Measurements from ENCODE around the gene VWA5B2.

The VWA5B2 gene

DNA sequence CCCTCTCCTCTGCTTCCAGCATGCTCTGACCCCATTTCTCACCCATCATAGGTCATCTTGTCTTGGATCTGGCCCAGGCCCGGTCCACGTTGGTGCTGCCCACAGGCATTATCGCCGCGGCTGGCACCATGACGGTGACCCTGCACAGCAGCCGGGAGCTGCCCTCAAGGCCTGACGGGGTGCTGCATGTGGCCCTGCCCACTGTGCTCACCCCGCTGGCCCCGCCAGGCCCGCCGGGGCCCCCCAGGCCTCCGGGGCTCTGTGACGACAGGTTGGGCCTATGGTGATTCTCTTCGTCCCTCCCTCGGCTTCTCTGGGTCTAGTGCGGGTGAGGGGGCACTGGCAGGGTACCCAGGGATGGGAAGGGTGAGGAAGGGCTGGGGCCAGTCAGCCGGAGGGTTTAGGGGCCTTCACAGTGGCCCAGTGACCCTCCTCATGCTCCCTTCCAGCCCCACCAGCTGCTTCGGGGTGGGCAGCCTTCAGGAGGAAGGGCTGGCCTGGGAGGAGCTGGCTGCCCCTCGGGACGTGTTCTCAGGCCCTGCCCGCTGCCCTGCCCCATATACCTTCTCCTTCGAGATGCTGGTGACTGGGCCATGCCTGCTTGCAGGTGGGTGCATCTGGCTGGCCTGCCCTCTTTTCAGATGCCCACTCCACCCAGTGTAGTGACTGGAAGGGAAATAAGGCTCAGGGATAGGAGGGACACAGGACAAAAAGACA, 3.9 kb downstream of the VWA5B2 start:
- Histone ChIP-seq H3F3A (ENCODE audit: insufficient read depth, low read length) (no peaks in the 10 kb centered on the region), H3K9me3 (ENCODE audit: low read length) (no peaks in the 10 kb centered on the region), H3K27me3 (ENCODE audit: insufficient read depth, low read length) (peaks cover 9% of the 10 kb centered on the region), H3K4me3 (ENCODE audit: low read depth, low read length, poor library complexity, severe bottlenecking) (no peak overlapping the region), H3K36me3 (ENCODE audit: insufficient read depth, low read length) (no peaks in the 10 kb centered on the region), H3K9me2 (ENCODE audit: low read depth, low read length) (no peaks in the 10 kb centered on the region), H3K4me1 (ENCODE audit: insufficient read depth, low read length, severe bottlenecking) (peaks cover 14% of the 10 kb centered on the region), H2AFZ (ENCODE audit: low read length) (no peak overlapping the region), H3K4me2 (ENCODE audit: low read length) (no peak overlapping the region), H3K9ac (ENCODE audit: low read length) (no peak overlapping the region), H3K27ac (ENCODE audit: low read depth, low read length, poor library complexity, severe bottlenecking) (no peak overlapping the region), H3K79me2 (ENCODE audit: insufficient read depth, low read length) (no peaks in the 10 kb centered on the region), H4K20me1 (ENCODE audit: insufficient read depth, low read length) (no peaks in the 10 kb centered on the region)
- TF ChIP-seq EZH2 (IDR thresholded peaks at IDR 0.05; ENCODE audit: borderline replicate concordance, low read length) (no peak), CTCF (IDR thresholded peaks at IDR 0.05; ENCODE audit: low read length) (no peak)

GRCh38 chr3:184234224-184234623, 4.8 kb downstream of the VWA5B2 start:
- Histone ChIP-seq H3K27ac (ENCODE audit: low read depth, low read length, poor library complexity, severe bottlenecking) (no peak overlapping the region), H3K4me1 (ENCODE audit: insufficient read depth, low read length, severe bottlenecking) (peaks cover 9% of the 10 kb centered on the region), H4K20me1 (ENCODE audit: insufficient read depth, low read length) (no peaks in the 10 kb centered on the region), H3F3A (ENCODE audit: insufficient read depth, low read length) (no peaks in the 10 kb centered on the region), H3K4me2 (ENCODE audit: low read length) (no peak overlapping the region), H3K9me3 (ENCODE audit: low read length) (no peaks in the 10 kb centered on the region), H3K27me3 (ENCODE audit: insufficient read depth, low read length) (peaks cover 9% of the 10 kb centered on the region), H3K9ac (ENCODE audit: low read length) (no peak overlapping the region), H3K9me2 (ENCODE audit: low read depth, low read length) (no peaks in the 10 kb centered on the region), H3K36me3 (ENCODE audit: insufficient read depth, low read length) (no peaks in the 10 kb centered on the region), H3K79me2 (ENCODE audit: insufficient read depth, low read length) (no peaks in the 10 kb centered on the region), H3K4me3 (ENCODE audit: low read depth, low read length, poor library complexity, severe bottlenecking) (no peak overlapping the region), H2AFZ (ENCODE audit: low read length) (no peak overlapping the region)
- TF ChIP-seq CTCF (IDR thresholded peaks at IDR 0.05; ENCODE audit: low read length) (no peak), EZH2 (IDR thresholded peaks at IDR 0.05; ENCODE audit: borderline replicate concordance, low read length) (no peak)

- TF ChIP-seq CTCF (IDR thresholded peaks at IDR 0.05; ENCODE audit: low read length) = no peak
- Histone ChIP-seq H3K9me2 (ENCODE audit: low read depth, low read length) (no peaks in the 10 kb centered on the region), H3K27ac (ENCODE audit: low read depth, low read length, poor library complexity, severe bottlenecking) (no peak overlapping the region), H3K9ac (ENCODE audit: low read length) (no peak overlapping the region), H3K36me3 (ENCODE audit: insufficient read depth, low read length) (no peaks in the 10 kb centered on the region), H4K20me1 (ENCODE audit: insufficient read depth, low read length) (no peaks in the 10 kb centered on the region), H3F3A (ENCODE audit: insufficient read depth, low read length) (no peaks in the 10 kb centered on the region), H2AFZ (ENCODE audit: low read length) (no peak overlapping the region), H3K4me3 (ENCODE audit: low read depth, low read length, poor library complexity, severe bottlenecking) (no peak overlapping the region), H3K27me3 (ENCODE audit: insufficient read depth, low read length) (peaks cover 9% of the 10 kb centered on the region), H3K4me2 (ENCODE audit: low read length) (no peak overlapping the region), H3K4me1 (ENCODE audit: insufficient read depth, low read length, severe bottlenecking) (peaks cover 4% of the 10 kb centered on the region), H3K9me3 (ENCODE audit: low read length) (no peaks in the 10 kb centered on the region), H3K79me2 (ENCODE audit: insufficient read depth, low read length) (no peaks in the 10 kb centered on the region)
Measured at GRCh38 chr3:184234671-184235380, 5.4 kb downstream of the VWA5B2 start.
